ENCODE results near the gene GALNT13. TPM values are rescaled to one million over a fixed set of nuclear protein-coding genes. Genes with fewer than 3 reads are reported as not detected.

Gene GALNT13
- 1 to 10 TPM; 2.2 to 6.7 (median 2.7) TPM for polyA plus RNA-seq (ENCODE audit: insufficient read length in 4 of 4)

GRCh38 chr2:153871231-153872221 lies at the start of gene GALNT13:
Gene GALNT13, plus strand, starts transcription at chr2:153871922.
- peak in 2 of 4 donors; percentile 35 to 51 for DNase-seq (ENCODE audit: low read depth in 4 of 4, low spot score in 3 of 4)

DNA sequence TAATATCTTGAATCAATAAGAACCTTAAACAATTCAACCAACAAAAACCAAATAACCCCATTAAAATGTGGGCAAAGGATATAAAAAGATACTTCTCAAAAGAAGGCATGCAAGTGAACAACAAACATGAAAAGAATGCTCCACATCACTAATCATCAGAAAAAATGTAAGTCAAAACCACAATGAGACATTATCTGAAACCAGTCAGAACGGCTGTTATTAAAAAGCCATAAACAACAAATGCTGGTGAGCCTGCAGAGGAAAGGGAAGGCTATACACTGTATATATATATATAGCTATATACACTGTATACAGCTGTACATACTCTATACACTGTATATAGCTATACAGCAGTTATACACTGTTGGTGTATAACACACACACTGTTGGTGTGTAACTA lies 47.8 kb upstream of the GALNT13 start:
- no peak for DNase-seq (ENCODE audit: low read depth in 4 of 4, low spot score in 3 of 4)

DNA sequence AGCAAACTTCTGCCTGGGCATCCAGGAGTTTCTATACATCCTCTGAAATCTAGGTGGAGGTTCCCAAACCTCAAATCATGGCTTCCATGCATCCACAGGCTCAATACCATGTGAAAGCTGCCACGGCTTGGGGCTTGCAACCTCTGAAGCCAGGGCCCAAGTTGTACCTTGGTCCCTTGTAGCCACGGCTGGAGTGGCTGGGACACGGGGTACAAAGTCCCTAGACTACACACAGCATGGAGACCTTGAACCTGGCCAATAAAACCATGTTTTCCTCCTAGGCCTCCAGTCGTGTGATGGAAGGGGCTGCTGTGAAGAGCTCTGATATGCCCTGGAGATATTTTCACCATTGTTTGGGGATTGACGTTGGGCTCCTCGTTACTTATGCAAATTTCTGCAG lies 43.4 kb upstream of the GALNT13 start:
- no peak for DNase-seq (ENCODE audit: low read depth in 4 of 4, low spot score in 3 of 4)

GRCh38 chr2:153834662-153835061 lies 37.1 kb upstream of the GALNT13 start:
- no peak for DNase-seq (ENCODE audit: low read depth in 4 of 4, low spot score in 3 of 4)

DNA sequence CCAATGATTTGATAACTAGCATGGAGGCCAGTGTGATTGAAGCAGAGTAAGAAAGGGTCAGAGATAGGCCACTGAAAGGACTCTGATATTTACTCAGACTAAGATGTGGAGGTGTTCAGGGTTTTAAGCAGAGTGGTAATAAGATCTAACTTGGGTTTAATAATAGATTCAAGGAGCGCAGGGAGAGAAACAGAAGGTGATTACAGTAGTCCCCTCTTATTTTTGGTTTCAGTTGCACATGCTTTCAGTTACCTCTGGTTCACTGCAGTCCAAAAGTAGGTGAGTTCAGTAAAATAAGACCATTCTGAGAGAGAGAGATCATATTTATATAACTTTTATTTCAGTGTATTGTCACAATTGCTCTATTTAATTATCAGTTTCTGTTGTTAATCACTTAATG lies 13.5 kb upstream of the GALNT13 start:
- no peak for DNase-seq (ENCODE audit: low read depth in 4 of 4, low spot score in 3 of 4)

GRCh38 chr2:153864022-153864421 lies 7.7 kb upstream of the GALNT13 start:
- no peak for DNase-seq (ENCODE audit: low read depth in 4 of 4, low spot score in 3 of 4)

GRCh38 chr2:153866595-153866994 lies 5.1 kb upstream of the GALNT13 start:
- no peak for DNase-seq (ENCODE audit: low read depth in 4 of 4, low spot score in 3 of 4)

DNA sequence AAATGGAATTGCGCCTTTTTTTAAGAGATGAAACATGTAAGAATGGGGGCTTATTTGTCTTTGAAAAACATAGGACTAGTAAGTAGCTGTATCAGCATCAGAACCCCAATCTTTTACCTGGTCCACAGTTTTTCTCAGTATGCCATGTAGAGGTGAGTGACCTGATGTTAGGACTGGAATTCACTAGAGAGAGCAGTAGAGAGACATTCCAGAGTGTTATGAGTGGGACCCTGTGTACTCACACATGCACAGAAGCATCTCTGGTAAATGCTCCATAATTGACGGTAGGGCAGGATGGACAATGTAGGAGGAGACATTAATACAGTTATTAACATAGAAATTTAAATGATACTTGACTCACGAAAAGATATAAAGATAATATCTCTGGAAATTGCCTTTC lies 1.4 kb upstream of the GALNT13 start:
- DNase-seq (ENCODE audit: low read depth in 4 of 4, low spot score in 3 of 4): no peak

GRCh38 chr2:153872311-153873051 lies 759 bp downstream of the GALNT13 start:
- no peak for DNase-seq (ENCODE audit: low read depth in 4 of 4, low spot score in 3 of 4)

- no peak for DNase-seq (ENCODE audit: low read depth in 4 of 4, low spot score in 3 of 4)
Measured at GRCh38 chr2:153873052-153874048, 1.6 kb downstream of the GALNT13 start.

DNA sequence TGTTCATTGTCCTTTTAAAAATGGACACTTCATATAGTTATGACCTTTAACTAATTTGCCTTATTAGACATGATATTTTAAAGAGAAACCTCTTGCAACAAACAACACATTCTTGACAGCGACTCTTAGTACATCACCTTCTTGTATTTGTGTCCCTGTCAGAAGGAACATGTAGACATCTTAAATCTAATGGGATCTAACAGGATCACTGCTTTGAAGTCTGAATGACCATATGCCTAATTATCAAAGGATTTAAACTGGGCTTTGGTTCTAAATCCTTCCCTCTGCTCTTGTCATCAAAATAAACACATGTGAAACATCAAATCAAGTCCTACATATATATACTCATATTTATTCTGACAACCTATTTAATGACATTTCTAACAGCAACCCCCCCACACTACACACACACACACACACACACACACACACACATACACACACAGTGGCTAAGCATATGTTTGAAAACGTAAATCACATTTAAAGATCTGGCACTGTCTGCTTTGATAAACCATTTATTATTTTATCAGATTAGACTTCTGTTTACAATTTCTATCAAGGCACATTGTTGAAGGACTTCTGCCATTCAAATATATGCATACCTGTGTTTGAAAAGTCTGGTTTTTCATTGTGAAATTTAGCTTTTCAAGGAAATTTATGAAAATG lies 4.2 kb downstream of the GALNT13 start:
- no peak for DNase-seq (ENCODE audit: low read depth in 4 of 4, low spot score in 3 of 4)

DNA sequence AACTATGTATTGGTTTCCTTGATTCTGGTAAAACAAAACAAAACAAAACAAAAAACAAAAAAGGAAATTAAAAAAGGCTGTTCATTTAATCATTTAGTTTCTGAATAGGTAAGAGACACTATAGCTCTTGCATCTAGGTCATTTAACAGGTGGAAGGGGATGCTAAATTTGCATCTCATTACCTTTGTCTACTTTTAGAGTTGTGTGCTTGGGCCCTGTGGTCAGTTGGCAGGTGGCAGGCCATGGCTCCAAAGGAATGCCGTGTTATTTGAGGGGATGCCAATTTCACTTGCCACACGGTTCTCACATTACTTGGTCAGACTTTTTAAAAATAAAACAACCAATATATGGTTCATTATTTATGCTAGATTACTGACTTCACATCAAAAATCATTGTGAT lies 9.2 kb downstream of the GALNT13 start:
- no peak for DNase-seq (ENCODE audit: low read depth in 4 of 4, low spot score in 3 of 4)

GRCh38 chr2:153886833-153887232 lies 15.1 kb downstream of the GALNT13 start:
- DNase-seq (ENCODE audit: low read depth in 4 of 4, low spot score in 3 of 4): no peak

GRCh38 chr2:153890576-153890975 lies 18.9 kb downstream of the GALNT13 start:
- no peak for DNase-seq (ENCODE audit: low read depth in 4 of 4, low spot score in 3 of 4)

DNA sequence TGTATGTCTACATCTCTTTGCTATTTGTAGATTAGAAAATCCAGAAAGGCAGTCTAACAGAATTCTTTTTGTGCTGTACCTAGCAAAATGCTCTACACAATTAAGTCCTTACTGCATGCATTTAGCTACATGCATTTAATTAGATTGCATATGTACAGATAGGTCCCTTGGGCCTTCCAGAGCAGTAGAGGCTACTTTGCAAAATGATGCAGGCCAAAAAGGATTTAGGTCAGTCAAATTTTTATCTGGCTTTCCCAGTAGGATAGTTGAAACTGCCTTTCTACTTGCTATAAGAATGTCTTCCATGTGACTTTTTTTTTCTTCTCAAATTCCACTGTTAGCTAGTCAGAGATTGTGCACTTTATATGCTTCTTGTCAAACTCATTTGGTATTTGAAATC lies 19.3 kb downstream of the GALNT13 start:
- no peak for DNase-seq (ENCODE audit: low read depth in 4 of 4, low spot score in 3 of 4)

DNA sequence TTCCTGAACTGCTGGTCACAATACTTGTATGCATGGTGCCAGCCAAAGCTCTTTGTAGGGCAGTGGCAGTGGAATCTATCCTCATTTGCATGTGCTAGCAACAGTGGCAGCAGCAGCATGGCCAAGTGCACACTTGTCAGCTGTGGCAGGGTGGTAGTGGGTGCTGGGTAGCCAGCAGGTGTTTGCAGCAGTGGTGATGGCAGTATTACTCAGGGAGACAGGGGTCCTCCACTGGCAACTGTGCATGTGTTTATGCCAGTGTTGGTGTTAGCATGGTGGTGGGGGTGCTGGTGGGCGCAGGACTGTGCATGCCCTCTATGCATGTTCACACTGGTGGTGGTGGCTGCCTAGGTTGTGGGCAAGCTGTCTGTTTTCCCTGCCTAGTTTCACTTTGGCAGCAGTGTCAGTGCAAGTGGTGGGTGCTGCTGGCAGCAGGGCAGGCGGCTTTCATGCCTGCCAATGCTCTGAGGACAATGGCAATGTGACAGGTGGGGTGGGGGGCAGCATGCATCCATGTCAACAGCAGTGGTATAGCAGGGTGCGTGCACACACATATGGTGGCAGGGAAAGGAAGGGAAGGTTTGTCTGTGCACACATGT lies 41.2 kb downstream of the GALNT13 start:
- DNase-seq (ENCODE audit: low read depth in 4 of 4, low spot score in 3 of 4): no peak

GRCh38 chr2:153917570-153917969 lies 45.8 kb downstream of the GALNT13 start:
- DNase-seq (ENCODE audit: low read depth in 4 of 4, low spot score in 3 of 4): no peak

GRCh38 chr2:153935511-153935910 lies 63.8 kb downstream of the GALNT13 start:
- no peak for DNase-seq (ENCODE audit: low read depth in 4 of 4, low spot score in 3 of 4)

GRCh38 chr2:153939124-153939796 lies 67.5 kb downstream of the GALNT13 start:
- DNase-seq (ENCODE audit: low read depth in 4 of 4, low spot score in 3 of 4): peak in 1 of 4 donors; percentile 2
